Muscle layer of duodenum (tissue), 2 donors: ENCODE data around the gene STRIP1.

Experiments
- H3K27ac ChIP-seq: one replicate; pipeline ENCODE4 v1.7.0; 2013; ENCODE audit warnings: mild to moderate bottlenecking, low read length
- H3K27me3 ChIP-seq: one replicate; pipeline ENCODE4 v1.7.0; 2013; ENCODE audit warnings: low read depth, mild to moderate bottlenecking, control low read depth, low read length
- H3K36me3 ChIP-seq, 2 donors: one replicate each; pipeline ENCODE4 v1.7.0; 2013; ENCODE audit warnings: low read length in 2 of 2, control low read depth in 1 of 2, mild to moderate bottlenecking in 1 of 2; ENCODE audit not compliant: insufficient read depth in 2 of 2, control insufficient read depth in 1 of 2
- H3K4me1 ChIP-seq, 2 donors: one replicate each; pipeline ENCODE4 v1.7.0; 2013; ENCODE audit warnings: low read length in 2 of 2, mild to moderate bottlenecking in 2 of 2, control low read depth in 1 of 2, moderate library complexity in 1 of 2; ENCODE audit not compliant: insufficient read depth in 2 of 2, control insufficient read depth in 1 of 2
- H3K4me3 ChIP-seq, 2 donors: one replicate each; pipeline ENCODE4 v1.7.0; 2013; ENCODE audit warnings: low read length in 2 of 2, low read depth in 1 of 2, mild to moderate bottlenecking in 1 of 2
- H3K9me3 ChIP-seq, 2 donors: one replicate each; pipeline ENCODE4 v1.7.0; 2013; ENCODE audit warnings: low read length in 2 of 2, control low read depth in 1 of 2, mild to moderate bottlenecking in 1 of 2; ENCODE audit not compliant: control insufficient read depth in 1 of 2
- donor health status: healthy.

STRIP1 gene

GRCh38 chr1:110034451-110035235 lies at the start of gene STRIP1:
STRIP1 (plus strand) TSS chr1:110034624; CDS start chr1:110034638, 14 bp downstream.
- H3K27ac ChIP-seq: peak within 1 kb of the TSS; percentile 68
- H3K9me3 ChIP-seq: no peaks in the 10 kb centered on the region
- H3K36me3 ChIP-seq: peaks cover 16 to 23% of the 10 kb centered on the region in 2 donors
- H3K27me3 ChIP-seq: no peaks in the 10 kb centered on the region
- H3K4me3 ChIP-seq: peak within 1 kb of the TSS; percentile 65 to 97
- peaks cover 13 to 16% of the 10 kb centered on the region in 2 donors for H3K4me1 ChIP-seq

- Histone ChIP-seq H3K36me3 (no peaks in the 10 kb centered on the region), H3K27me3 (no peaks in the 10 kb centered on the region), H3K27ac (peak overlapping the region; percentile 85), H3K4me3 (peak overlapping the region; percentile 78 to 92), H3K4me1 (peaks cover 24 to 42% of the 10 kb centered on the region in 2 donors), H3K9me3 (no peaks in the 10 kb centered on the region)
These were observed 49.0 kb upstream of the STRIP1 start for GRCh38 chr1:109985247-109986053.

GRCh38 chr1:109986054-109986444 lies 48.4 kb upstream of the STRIP1 start:
- peak overlapping the region; percentile 78 to 92 for H3K4me3 ChIP-seq

DNA sequence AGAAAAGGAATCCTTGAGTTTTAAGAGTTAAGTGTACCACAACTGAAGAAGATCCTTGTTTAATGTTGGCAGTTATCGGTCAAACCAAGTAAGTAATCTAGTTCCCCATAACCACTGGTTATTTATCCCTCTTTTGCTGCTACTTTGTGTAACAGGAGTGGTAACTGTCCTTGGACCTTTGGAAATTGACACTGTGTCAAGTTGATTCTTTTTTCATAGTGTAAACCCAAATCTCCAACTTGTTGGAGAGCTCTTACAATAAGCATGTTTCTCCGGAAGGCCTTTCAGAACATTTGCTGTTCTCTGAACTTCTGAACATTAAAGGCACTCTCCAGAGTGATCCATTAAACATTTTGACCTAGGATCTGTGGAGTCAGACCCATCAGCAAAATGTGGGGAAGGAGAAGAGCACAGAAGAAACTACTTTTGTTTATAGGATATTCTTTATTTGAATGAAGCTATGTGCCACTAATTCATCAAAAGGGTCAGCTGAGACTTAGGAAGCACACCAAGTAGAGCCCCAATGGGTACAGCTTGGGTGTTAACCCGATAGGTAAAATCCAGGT lies 46.0 kb upstream of the STRIP1 start:
- no peak overlapping the region for H3K4me3 ChIP-seq
- peaks cover 34 to 57% of the 10 kb centered on the region in 2 donors for H3K4me1 ChIP-seq
- peaks cover 0 to 4% of the 10 kb centered on the region in 2 donors for H3K36me3 ChIP-seq
- no peaks in the 10 kb centered on the region for H3K9me3 ChIP-seq
- H3K27me3 ChIP-seq: no peaks in the 10 kb centered on the region
- no peak overlapping the region for H3K27ac ChIP-seq

More at GRCh38 chr1:109986054-109986444, 48.4 kb upstream of the STRIP1 start:
- Histone ChIP-seq H3K4me1 (peaks cover 30 to 48% of the 10 kb centered on the region in 2 donors), H3K27ac (peak overlapping the region; percentile 85), H3K9me3 (no peaks in the 10 kb centered on the region), H3K27me3 (no peaks in the 10 kb centered on the region), H3K36me3 (peaks cover 0 to 1% of the 10 kb centered on the region in 2 donors)

GRCh38 chr1:109989506-109990301 lies 44.7 kb upstream of the STRIP1 start:
- Histone ChIP-seq H3K27ac (no peak overlapping the region), H3K9me3 (no peaks in the 10 kb centered on the region), H3K4me3 (no peak overlapping the region), H3K4me1 (peaks cover 27 to 65% of the 10 kb centered on the region in 2 donors), H3K36me3 (peaks cover 0 to 4% of the 10 kb centered on the region in 2 donors), H3K27me3 (no peaks in the 10 kb centered on the region)

DNA sequence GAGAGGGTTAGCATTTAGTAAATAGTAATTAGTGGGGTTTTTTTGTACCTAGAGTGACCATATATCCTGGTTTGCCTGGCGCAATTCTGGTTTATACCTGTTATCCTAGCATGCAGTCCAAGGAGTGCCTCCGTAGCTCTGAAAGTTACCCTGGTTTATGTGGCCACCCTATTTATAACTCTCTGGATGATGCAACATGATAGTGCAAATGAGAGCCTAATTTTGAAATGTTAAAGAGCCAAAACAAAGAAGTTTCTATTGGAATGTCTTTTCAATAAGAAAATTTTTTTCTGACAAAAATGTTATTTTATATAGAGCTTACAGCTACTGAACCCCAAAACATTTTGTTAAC lies 44.1 kb upstream of the STRIP1 start:
- H3K36me3 ChIP-seq: peaks cover 0 to 4% of the 10 kb centered on the region in 2 donors
- peaks cover 27 to 70% of the 10 kb centered on the region in 2 donors for H3K4me1 ChIP-seq
- no peak overlapping the region for H3K4me3 ChIP-seq
- H3K9me3 ChIP-seq: no peaks in the 10 kb centered on the region
- H3K27me3 ChIP-seq: no peaks in the 10 kb centered on the region
- no peak overlapping the region for H3K27ac ChIP-seq

- H3K36me3 ChIP-seq: peaks cover 0 to 4% of the 10 kb centered on the region in 2 donors
- H3K27ac ChIP-seq: no peak overlapping the region
These were observed 43.0 kb upstream of the STRIP1 start for GRCh38 chr1:109991400-109991925.

DNA sequence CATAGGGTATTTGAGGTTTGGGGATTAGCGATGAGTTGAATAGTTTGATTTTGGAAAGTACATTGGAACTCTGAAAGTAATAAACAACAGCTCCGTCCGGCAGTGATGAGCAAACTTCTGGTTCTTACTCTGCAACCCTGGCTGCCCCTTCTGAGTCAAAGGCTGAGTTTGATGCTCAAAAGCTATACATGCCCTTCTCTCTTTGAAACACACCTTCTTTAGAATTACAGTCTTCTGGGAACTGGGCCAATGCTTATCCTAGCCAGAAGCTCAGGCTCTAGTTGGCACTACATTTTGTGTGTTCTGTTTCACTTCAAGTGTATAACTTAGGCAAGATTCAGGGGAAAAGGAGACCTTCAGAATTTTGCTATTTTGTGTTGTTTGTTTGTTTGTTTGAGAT lies 40.5 kb upstream of the STRIP1 start:
- Histone ChIP-seq H3K27me3 (no peaks in the 10 kb centered on the region), H3K4me1 (peaks cover 15 to 56% of the 10 kb centered on the region in 2 donors), H3K27ac (peak overlapping the region; percentile 3)

More at GRCh38 chr1:109991400-109991925, 43.0 kb upstream of the STRIP1 start:
- Histone ChIP-seq H3K27me3 (no peaks in the 10 kb centered on the region), H3K4me1 (peaks cover 18 to 68% of the 10 kb centered on the region in 2 donors), H3K9me3 (no peaks in the 10 kb centered on the region), H3K4me3 (no peak overlapping the region)

GRCh38 chr1:109994654-109995053 lies 39.8 kb upstream of the STRIP1 start:
- Histone ChIP-seq H3K9me3 (no peaks in the 10 kb centered on the region), H3K27ac (no peak overlapping the region), H3K4me3 (no peak overlapping the region), H3K27me3 (no peaks in the 10 kb centered on the region), H3K4me1 (peaks cover 15 to 52% of the 10 kb centered on the region in 2 donors), H3K36me3 (peaks cover 0 to 4% of the 10 kb centered on the region in 2 donors)

More for the DNA sequence above, 40.5 kb upstream of the STRIP1 start:
- Histone ChIP-seq H3K9me3 (no peaks in the 10 kb centered on the region), H3K4me3 (no peak overlapping the region), H3K36me3 (peaks cover 0 to 4% of the 10 kb centered on the region in 2 donors)

GRCh38 chr1:109995536-109995935 lies 38.9 kb upstream of the STRIP1 start:
- Histone ChIP-seq H3K27me3 (no peaks in the 10 kb centered on the region), H3K9me3 (no peaks in the 10 kb centered on the region), H3K27ac (peak overlapping the region; percentile 2), H3K4me3 (no peak overlapping the region), H3K4me1 (peaks cover 9 to 43% of the 10 kb centered on the region in 2 donors), H3K36me3 (peaks cover 0 to 4% of the 10 kb centered on the region in 2 donors)
